ENCODE data around the gene OR10G2.
"Not testable (repeated sequence)": the region's sequence is repeated elsewhere in the genome, so short reads cannot be mapped to it uniquely, and the experiment has no call there.

OR10G2 gene

DNA sequence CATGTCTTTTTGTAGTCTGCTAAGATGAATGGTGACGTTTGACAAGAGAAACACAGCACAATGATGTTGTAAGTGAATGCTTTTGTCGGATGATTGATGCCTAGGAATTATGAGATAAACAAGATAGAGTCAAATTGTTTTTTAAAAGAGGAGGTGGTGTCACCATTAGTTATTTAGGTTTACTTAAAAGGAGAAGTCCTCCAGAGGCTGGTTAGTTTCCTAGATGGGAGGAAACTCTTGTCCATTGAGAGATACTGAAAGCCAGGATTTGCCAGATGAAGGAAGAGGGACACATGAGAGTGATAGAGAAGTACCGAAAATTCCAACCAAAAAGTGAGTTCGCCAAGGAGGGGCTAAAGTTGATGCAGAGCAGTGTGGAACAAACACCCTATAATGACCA is at the start of gene OR10G2:
OR10G2 (minus strand) TSS at position 101 of the 400 bp plus-strand sequence; CDS start at position 3, 98 bp downstream.
- DNase-seq: no peak

DNA sequence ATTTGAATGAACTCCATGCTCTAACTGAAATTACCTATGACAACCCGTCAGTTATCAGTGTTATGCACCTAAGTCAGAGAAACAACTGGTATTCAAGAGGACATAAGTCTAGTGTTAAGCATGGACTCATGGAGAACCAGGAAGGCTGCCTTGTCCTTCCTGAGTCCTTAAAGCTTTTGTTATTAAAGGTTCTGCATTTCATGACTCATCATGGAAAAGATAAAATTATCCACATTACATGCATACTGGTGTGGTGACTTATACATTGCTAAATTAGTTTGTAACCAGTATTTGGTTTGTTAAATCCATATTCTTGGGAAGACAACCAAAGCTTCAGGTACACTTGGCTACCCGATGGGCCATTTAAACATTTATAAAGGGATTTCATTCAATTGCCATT is 45.3 kb upstream of the OR10G2 start:
- DNase-seq: no peak

GRCh38 chr14:21675566-21675965 is 40.8 kb upstream of the OR10G2 start:
- no peak for DNase-seq

GRCh38 chr14:21673718-21674117 is 39.0 kb upstream of the OR10G2 start, which contains the start of gene OR4E1:
Gene OR4E1, minus strand, starts transcription at chr14:21673818. Its CDS starts 2,883 bp downstream, at chr14:21670935.
- DNase-seq: no peak

DNA sequence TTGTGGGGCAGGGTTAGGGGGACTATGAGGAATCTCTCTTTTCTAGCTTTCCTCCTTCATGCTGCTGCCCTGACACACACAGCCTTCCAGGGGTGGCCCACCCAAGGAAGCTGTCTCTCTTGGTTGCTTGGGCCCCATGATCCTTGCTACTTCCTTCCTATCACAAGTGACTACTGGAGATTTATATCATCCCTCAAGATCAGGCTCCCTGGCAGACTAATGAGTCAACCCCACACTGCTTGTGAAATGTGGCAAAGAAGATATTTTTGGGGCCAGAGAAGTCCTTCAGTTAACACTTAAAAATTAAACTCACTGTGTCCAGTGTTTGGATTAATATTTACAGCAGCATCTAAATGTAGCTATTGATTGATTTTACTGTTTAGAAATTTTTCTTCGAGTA is 37.4 kb upstream of the OR10G2 start:
- no peak for DNase-seq

DNA sequence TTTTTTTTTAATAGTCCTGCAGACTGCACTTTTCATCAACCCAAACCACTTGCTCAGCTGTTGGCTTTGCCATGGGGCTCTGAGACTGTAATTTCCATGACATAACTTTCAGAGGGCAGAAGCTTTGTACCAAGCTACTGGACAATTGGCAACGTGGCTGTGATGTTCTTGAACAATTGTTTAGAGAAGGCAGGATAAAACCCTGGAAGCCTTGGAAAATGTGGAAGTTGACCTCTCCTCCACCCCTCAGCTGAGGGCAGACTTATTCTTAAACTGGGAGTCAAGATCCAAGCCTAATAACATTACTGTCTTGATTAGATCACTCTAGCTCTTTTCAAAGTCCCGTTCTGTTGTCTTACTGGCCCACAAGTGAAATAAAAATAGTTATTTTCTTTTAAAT is 36.6 kb upstream of the OR10G2 start:
- DNase-seq: no peak

- DNase-seq: no peak
Observed at GRCh38 chr14:21669284-21669683, 34.5 kb upstream of the OR10G2 start.

DNA sequence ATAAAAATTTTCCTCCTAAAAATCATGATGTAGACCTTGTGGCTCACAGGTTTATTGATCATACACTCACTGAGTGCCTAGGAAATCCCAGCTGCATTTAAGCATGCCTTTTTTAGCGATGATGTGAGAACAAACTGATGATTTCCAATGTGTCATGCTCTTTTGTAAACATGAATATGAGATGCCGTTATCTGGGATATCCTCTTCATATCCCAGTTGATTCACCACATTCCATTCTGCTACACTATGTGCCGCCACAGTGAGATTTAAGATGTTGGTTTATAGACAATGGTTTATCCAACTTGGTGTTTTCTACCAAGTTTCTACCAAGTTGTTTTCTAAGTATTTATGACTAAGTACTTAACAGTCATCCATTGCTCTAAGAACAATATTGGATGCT is 33.6 kb upstream of the OR10G2 start:
- DNase-seq: no peak

DNA sequence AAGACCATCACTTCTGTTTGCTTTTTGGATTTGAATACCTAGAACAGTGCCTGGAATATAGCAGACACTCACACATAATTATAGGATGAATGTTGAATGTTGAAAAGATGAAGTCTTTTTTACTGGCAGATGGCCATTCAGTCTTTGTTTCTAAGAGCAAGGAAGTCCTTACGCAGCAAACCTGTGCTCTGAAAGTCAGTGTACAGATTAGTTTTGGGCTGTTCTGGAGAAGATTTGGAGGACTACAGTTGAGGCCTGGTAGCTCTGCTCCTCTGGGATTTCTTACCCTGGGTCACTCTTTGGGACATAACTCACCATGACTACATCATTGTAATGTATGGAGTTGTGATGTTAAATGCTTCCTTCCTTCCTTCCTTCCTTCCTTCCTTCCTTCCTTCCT is 22.2 kb upstream of the OR10G2 start:
- DNase-seq: no peak

DNA sequence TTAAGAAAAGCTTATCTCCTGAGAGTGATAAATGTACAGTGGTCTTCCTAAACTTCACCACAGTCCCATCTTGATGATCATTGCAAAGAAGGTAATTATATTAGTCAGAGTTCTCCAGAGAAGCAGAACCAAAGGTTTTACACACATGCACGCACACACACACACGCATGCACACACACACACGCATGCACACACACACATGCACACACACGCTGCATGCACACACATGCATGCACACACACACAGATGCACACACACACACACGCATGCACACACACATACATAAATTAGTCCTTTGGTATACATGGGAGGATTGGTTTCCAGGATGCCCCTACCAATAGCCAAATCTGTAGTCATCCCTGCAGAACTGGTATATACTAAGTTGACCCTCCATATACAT is 19.5 kb upstream of the OR10G2 start:
- DNase-seq: no peak

GRCh38 chr14:21653331-21653885 is 18.7 kb upstream of the OR10G2 start, which contains the start of gene OR4E2:
Gene OR4E2, plus strand, starts transcription at chr14:21653835. Its CDS starts 11,248 bp downstream, at chr14:21665083.
- no peak for DNase-seq

DNA sequence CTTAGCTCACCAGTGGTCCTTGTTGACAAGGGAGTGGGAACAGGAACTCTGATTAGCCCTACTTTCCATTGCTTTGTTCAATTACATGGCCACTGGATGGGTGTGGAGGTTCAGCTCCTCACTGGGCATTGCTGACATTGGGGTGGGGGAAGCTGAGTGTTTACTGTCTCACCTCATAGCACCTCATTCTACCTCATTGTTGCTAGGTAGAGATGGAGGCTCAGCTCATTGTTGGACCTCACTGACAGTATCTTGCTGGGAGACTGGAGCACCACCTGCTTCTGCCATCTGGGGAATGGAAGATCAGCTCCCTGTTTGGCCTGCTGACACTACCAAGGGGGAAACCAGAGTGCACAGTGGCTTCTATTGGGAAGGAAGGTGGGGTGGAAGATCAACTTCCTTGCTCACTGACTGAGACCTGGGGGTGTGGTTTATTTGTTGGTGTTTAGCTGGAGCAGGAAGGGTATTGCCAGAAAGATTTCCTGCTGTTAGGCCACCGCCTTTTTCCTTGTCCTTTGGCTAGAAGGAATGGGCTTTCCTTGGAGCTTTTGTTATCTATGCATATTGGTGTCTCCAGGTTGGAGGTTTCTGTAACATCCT is 17.6 kb upstream of the OR10G2 start:
- no peak for DNase-seq

DNA sequence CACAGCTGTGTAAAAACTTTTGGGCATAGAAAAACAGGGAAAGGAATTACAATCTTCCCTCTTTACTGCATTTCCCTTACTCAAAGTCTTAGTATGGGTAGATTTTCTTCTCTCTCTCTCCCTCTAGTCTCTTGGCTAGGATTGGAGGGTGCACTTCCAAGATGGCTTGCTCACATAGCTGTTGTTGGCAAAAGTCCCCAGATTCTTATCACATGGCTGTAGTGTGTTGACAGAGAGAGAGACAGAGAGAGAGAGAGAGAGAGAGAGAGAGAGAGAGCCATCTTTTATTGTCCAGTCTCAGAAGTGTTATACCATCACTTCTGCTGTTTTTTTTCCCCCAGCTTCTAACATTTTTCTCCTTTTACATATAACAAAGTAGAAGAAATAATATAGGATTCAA is 12.6 kb upstream of the OR10G2 start:
- DNase-seq: no peak

GRCh38 chr14:21643407-21643806 is 8.7 kb upstream of the OR10G2 start:
- no peak for DNase-seq

GRCh38 chr14:21642683-21643082 is 7.9 kb upstream of the OR10G2 start:
- no peak for DNase-seq

DNA sequence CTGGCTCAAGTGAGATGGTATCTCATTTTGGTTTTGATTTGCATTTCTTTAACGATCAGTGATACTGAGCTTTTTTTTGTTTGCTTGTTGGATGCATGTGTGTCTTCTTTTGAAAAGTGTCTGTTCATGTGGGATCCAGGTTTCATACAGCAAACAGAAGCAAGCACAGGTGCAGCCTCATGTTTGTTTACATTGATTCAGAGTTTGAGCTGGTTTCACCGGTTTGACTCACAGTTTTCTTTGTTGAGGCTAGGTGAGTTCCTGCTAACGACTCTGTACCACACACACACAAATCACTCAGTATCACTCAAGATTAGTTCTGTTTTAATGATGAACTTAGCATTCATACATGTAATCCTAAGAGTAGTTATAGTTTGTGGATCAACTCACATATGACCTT is 3.7 kb downstream of the OR10G2 start:
- no peak for DNase-seq

- DNase-seq: not testable (repeated sequence)
Observed at GRCh38 chr14:21630503-21630902, 4.2 kb downstream of the OR10G2 start.

- no peak for DNase-seq
Observed at GRCh38 chr14:21626491-21627230, 8.1 kb downstream of the OR10G2 start.

DNA sequence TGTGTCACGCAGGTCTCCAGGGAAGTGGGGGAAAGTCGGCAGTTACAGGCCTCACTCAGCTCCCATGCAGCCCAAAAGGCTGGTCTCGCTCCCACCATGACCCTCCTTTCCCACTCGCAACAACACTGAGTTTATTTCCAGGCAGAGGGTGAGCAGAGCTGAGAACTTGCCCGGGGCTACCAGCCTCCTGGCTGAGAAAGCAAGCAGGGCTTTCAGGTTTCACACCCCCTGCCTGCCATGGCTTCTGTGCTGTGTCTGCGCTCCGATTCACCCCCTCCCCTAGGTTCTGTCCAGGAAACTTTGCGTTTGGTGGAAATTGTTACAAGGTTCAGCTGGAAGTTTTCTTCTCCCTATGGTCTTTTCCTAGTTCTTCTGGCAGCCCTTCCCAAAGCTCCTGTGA is 17.1 kb downstream of the OR10G2 start:
- no peak for DNase-seq

- no peak for DNase-seq
Observed at GRCh38 chr14:21614240-21614639, 20.5 kb downstream of the OR10G2 start.

DNA sequence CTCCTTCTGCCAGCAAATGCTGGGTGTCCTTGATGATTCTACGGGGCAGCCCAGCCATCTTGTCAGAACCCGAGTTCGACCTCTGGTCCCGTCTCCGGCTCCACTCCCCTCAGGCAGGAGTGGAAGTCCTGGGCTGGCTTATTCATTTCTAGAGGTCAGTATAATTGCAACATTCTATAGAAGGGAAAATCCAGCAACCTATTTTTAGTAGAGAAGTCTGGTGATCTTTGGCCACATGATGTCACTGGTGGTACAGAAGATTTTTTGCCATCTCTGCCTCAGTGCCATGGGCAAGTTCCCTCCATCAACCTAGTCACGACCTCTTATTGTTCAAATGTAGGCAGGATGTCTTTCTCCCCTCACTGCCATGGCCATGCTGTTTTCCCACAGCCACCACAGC is 22.4 kb downstream of the OR10G2 start:
- no peak for DNase-seq

DNA sequence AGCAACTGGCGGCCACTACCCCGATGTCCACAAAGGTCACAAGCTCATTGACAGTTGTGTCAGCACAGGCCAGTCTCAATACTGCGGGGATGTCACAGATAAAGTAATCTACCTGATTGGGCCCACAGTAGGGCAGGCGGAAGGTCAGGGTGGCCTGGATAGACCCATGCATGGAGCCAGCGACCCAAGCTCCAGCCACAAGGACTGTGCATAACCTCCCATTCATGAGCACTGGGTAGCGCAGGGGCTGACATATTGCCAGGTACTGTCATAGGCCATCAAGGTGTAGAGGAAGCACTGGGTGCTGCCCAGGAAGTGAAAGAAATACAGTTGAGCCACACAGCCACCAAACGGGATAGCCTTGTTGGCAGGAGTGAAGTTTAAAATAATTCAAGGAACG is 32.6 kb downstream of the OR10G2 start:
- DNase-seq: not testable (repeated sequence)

- no peak for DNase-seq
Observed at GRCh38 chr14:21589317-21589716, 45.4 kb downstream of the OR10G2 start.

All from activated T-cell treated with anti-CD3 and anti-CD28 coated beads for 4 hours (primary cell).